Nephron progenitor cell (in vitro differentiated cells): ENCODE results near the gene FAM193A.
"Not testable (repeated sequence)": the region's sequence is repeated elsewhere in the genome, so short reads cannot be mapped to it uniquely, and the experiment has no call there.

Experiments used
- DNase-seq: peaks from one replicate; pipeline ENCODE4 v3.0.0; 2021
- H3K27ac Mint-ChIP-seq: 2 replicates; pipeline ENCODE4 v1.8.0; 2021; ENCODE audit warnings: mild to moderate bottlenecking, moderate library complexity, mixed read lengths
- H3K27me3 Mint-ChIP-seq: 2 replicates; pipeline ENCODE4 v1.8.0; 2021; ENCODE audit warnings: mild to moderate bottlenecking, low read depth, mixed read lengths; ENCODE audit not compliant: poor library complexity
- H3K36me3 Mint-ChIP-seq: 2 replicates; pipeline ENCODE4 v1.8.0; 2021; ENCODE audit warnings: low read depth, mixed read lengths
- H3K4me1 Mint-ChIP-seq: 2 replicates; pipeline ENCODE4 v1.8.0; 2021; ENCODE audit warnings: mixed read lengths
- H3K4me3 Mint-ChIP-seq: 2 replicates; pipeline ENCODE4 v1.8.0; 2021; ENCODE audit warnings: mild to moderate bottlenecking, moderate library complexity, mixed read lengths
- H3K9me3 Mint-ChIP-seq: 2 replicates; pipeline ENCODE4 v1.8.0; 2021; ENCODE audit warnings: mild to moderate bottlenecking, moderate library complexity, mixed read lengths
- CTCF ChIP-seq: fragments of 200-600 bp; sonication (generic); IDR thresholded peaks from 2 replicates; pipeline ENCODE4 v1.5.0; 2021; ENCODE audit warnings: antibody characterized with exemption

FAM193A gene

GRCh38 chr4:2626231-2626630 lies 89.8 kb downstream of the FAM193A start:
- peaks cover 56% of the 10 kb centered on the region for H3K36me3 Mint-ChIP-seq
- H3K4me1 Mint-ChIP-seq: peaks cover 14% of the 10 kb centered on the region
- no peak for DNase-seq
- peaks cover 5% of the 10 kb centered on the region for H3K27me3 Mint-ChIP-seq
- H3K27ac Mint-ChIP-seq: no peak overlapping the region
- TF ChIP-seq CTCF: no peak
- H3K9me3 Mint-ChIP-seq: no peaks in the 10 kb centered on the region
- no peak overlapping the region for H3K4me3 Mint-ChIP-seq

GRCh38 chr4:2630556-2631273 lies 94.3 kb downstream of the FAM193A start:
- Mint-ChIP-seq H3K27ac (peak overlapping the region; percentile 78), H3K9me3 (no peaks in the 10 kb centered on the region), H3K4me3 (no peak overlapping the region), H3K36me3 (peaks cover 54% of the 10 kb centered on the region), H3K27me3 (no peaks in the 10 kb centered on the region), H3K4me1 (no peaks in the 10 kb centered on the region)
- DNase-seq: no peak
- TF ChIP-seq CTCF: no peak

- DNase-seq: no peak
- Mint-ChIP-seq H3K27ac (peak overlapping the region; percentile 74), H3K27me3 (no peaks in the 10 kb centered on the region), H3K9me3 (no peaks in the 10 kb centered on the region), H3K4me3 (no peak overlapping the region), H3K4me1 (no peaks in the 10 kb centered on the region), H3K36me3 (peaks cover 56% of the 10 kb centered on the region)
- TF ChIP-seq CTCF: no peak
Measured at GRCh38 chr4:2634014-2634413, 97.6 kb downstream of the FAM193A start.

- H3K4me3 Mint-ChIP-seq: no peak overlapping the region
- DNase-seq: no peak
- H3K9me3 Mint-ChIP-seq: no peaks in the 10 kb centered on the region
- H3K36me3 Mint-ChIP-seq: peaks cover 65% of the 10 kb centered on the region
- TF ChIP-seq CTCF: no peak
- no peaks in the 10 kb centered on the region for H3K4me1 Mint-ChIP-seq
- no peaks in the 10 kb centered on the region for H3K27me3 Mint-ChIP-seq
- H3K27ac Mint-ChIP-seq: no peak overlapping the region
Measured at GRCh38 chr4:2636331-2636730, 99.9 kb downstream of the FAM193A start.

- H3K27ac Mint-ChIP-seq, H3K4me1 Mint-ChIP-seq, H3K4me3 Mint-ChIP-seq, H3K27me3 Mint-ChIP-seq, DNase-seq, H3K9me3 Mint-ChIP-seq: not testable (repeated sequence)
- peaks cover 62% of the 10 kb centered on the region for H3K36me3 Mint-ChIP-seq
Measured at GRCh38 chr4:2636994-2637393, 100.5 kb downstream of the FAM193A start.

- H3K27ac Mint-ChIP-seq: no peak overlapping the region
- no peak for TF ChIP-seq CTCF
- DNase-seq: no peak
- no peaks in the 10 kb centered on the region for H3K4me1 Mint-ChIP-seq
- H3K27me3 Mint-ChIP-seq: no peaks in the 10 kb centered on the region
- H3K4me3 Mint-ChIP-seq: no peak overlapping the region
- H3K9me3 Mint-ChIP-seq: no peaks in the 10 kb centered on the region
- peaks cover 70% of the 10 kb centered on the region for H3K36me3 Mint-ChIP-seq
Measured at GRCh38 chr4:2637956-2638552, 101.6 kb downstream of the FAM193A start.
